ENCODE data around the gene CCDC142. TPM values are rescaled to one million over a fixed set of nuclear protein-coding genes. Genes with fewer than 3 reads are reported as not detected.

Gene CCDC142
- 19.5 and 22.9 TPM in 2 replicates for total RNA-seq

GRCh38 chr2:74482801-74483674, at the start of gene CCDC142, which contains the start of gene TTC31:
Gene CCDC142 (minus strand): TSS chr2:74482998. CDS start chr2:74482837, 161 bp downstream.
Gene TTC31 (plus strand): TSS chr2:74483081. CDS start chr2:74483096, 15 bp downstream.

GRCh38 chr2:74529357-74530238, 46.8 kb upstream of the CCDC142 start, which contains the start of the genes AUP1 and HTRA2:
Gene AUP1 (minus strand): TSS chr2:74529706. CDS start chr2:74529629, 77 bp downstream.
Gene HTRA2 (plus strand): TSS chr2:74529933. CDS start chr2:74530007, 74 bp downstream.

GRCh38 chr2:74525717-74526648, 43.2 kb upstream of the CCDC142 start, which contains the start of gene DQX1:
Gene DQX1 (minus strand): TSS chr2:74526231. CDS start chr2:74525729, 502 bp downstream.

GRCh38 chr2:74514368-74515270, 31.8 kb upstream of the CCDC142 start, which contains the start of gene TLX2:
Gene TLX2 (plus strand): TSS chr2:74514450. CDS start chr2:74514807, 357 bp downstream.

GRCh38 chr2:74507145-74507925, 24.5 kb upstream of the CCDC142 start, which contains the start of gene PCGF1:
Gene PCGF1 (minus strand): TSS chr2:74507695. CDS start chr2:74507668, 27 bp downstream.

GRCh38 chr2:74499267-74499939, 16.6 kb upstream of the CCDC142 start, which contains the start of gene LBX2:
Gene LBX2 (minus strand): TSS chr2:74499603. CDS start chr2:74499537, 66 bp downstream.

GRCh38 chr2:74472086-74472944, 10.5 kb downstream of the CCDC142 start, which contains the start of gene MRPL53:
Gene MRPL53 (minus strand): TSS chr2:74472680. CDS start chr2:74472660, 20 bp downstream.

GRCh38 chr2:74458132-74458937, 24.5 kb downstream of the CCDC142 start, which contains the start of gene WBP1:
Gene WBP1 (plus strand): TSS chr2:74458438. CDS start chr2:74458603, 165 bp downstream.

GRCh38 chr2:74454654-74455511, 27.9 kb downstream of the CCDC142 start, which contains the start of gene INO80B:
Gene INO80B (plus strand): TSS chr2:74455087. CDS start chr2:74455117, 30 bp downstream.

GRCh38 chr2:74441690-74442482, 40.9 kb downstream of the CCDC142 start, which contains the start of gene RTKN:
Gene RTKN (minus strand): TSS chr2:74441937. CDS start chr2:74441816, 121 bp downstream.

Measured in vein endothelial cell (primary cell).